PC-3 (cell line): ENCODE data around the gene DLG1. TPM values are rescaled to one million over a fixed set of nuclear protein-coding genes. Genes with fewer than 3 reads are reported as not detected.

Experiments used
- ATAC-seq: fragments of 200-7000 bp; cut with Tn5 transposase; 2 replicates; pipeline ENCODE4 v1.9.1; 2020; ENCODE audit warnings: mild to moderate bottlenecking, moderate library complexity
- BruUV-seq: library from RNA; stranded (reverse); fragments of 400-500 nt; replicated peaks from 2 replicates; lab custom pipeline; 2021; lab: Mats Ljungman, UMichigan
- CTCF ChIA-PET: fragments of 300-600 bp; sonication (Branson Sonifier 250); formaldehyde crosslinking; loops from one replicate; lab custom pipeline; 2022; ENCODE audit warnings: antibody characterized with exemption; lab: Charles Lee
- POLR2A ChIA-PET: fragments of 300-600 bp; sonication (Branson Sonifier 250); formaldehyde crosslinking; loops from one replicate; lab custom pipeline; 2022; ENCODE audit warnings: antibody characterized with exemption; ENCODE audit not compliant: unreplicated experiment; lab: Charles Lee
- DNase-seq: peaks from one replicate; pipeline ENCODE4 v3.0.0-alpha.2; 2015
- H2AFZ ChIP-seq: fragments of 300-600 bp; sonication (generic); 2 replicates; pipeline ENCODE4 v1.6.0; 2016; ENCODE audit warnings: antibody characterized with exemption, low read length
- H3F3A ChIP-seq: fragments of 300-600 bp; sonication (generic); one replicate; pipeline ENCODE4 v1.6.0; 2017; ENCODE audit warnings: antibody characterized with exemption, low read length, control low read depth, mild to moderate bottlenecking; ENCODE audit not compliant: unreplicated experiment
- H3K27ac ChIP-seq: fragments of 300-600 bp; sonication (generic); 2 replicates; pipeline ENCODE4 v1.5.1; 2016; ENCODE audit warnings: mild to moderate bottlenecking, low read length
- H3K27me3 ChIP-seq: fragments of 300-600 bp; sonication (generic); 2 replicates; pipeline ENCODE4 v1.6.1; 2016; ENCODE audit warnings: low read length, mixed read lengths
- H3K36me3 ChIP-seq: fragments of 300-600 bp; sonication (generic); 2 replicates; pipeline ENCODE4 v1.6.1; 2016; ENCODE audit warnings: low read depth, mixed run types, low read length, mixed read lengths
- H3K4me1 ChIP-seq: fragments of 300-600 bp; sonication (generic); 2 replicates; pipeline ENCODE4 v1.5.1; 2016; ENCODE audit warnings: low read length; ENCODE audit not compliant: insufficient read depth
- H3K4me2 ChIP-seq: fragments of 300-600 bp; sonication (generic); 2 replicates; pipeline ENCODE4 v1.6.0; 2016; ENCODE audit warnings: low read length
- H3K4me3 ChIP-seq: fragments of 300-600 bp; sonication (generic); 2 replicates; pipeline ENCODE4 v1.5.1; 2016; ENCODE audit warnings: mild to moderate bottlenecking, low read length, mixed read lengths
- H3K79me2 ChIP-seq: fragments of 300-600 bp; sonication (generic); 2 replicates; pipeline ENCODE4 v1.6.1; 2017; ENCODE audit warnings: low read length, mixed read lengths
- H3K9ac ChIP-seq: fragments of 300-600 bp; sonication (generic); 2 replicates; pipeline ENCODE4 v1.6.0; 2016; ENCODE audit warnings: mild to moderate bottlenecking, low read length
- H3K9me2 ChIP-seq: fragments of 300-600 bp; sonication (generic); replicated peaks from 2 replicates; pipeline ENCODE4 v1.6.1; 2016; ENCODE audit warnings: mixed run types, low read length, mixed read lengths
- H3K9me3 ChIP-seq: fragments of 300-600 bp; sonication (generic); 2 replicates; pipeline ENCODE4 v1.6.1; 2016; ENCODE audit warnings: low read length, mixed read lengths
- H4K20me1 ChIP-seq: fragments of 300-600 bp; sonication (generic); 2 replicates; pipeline ENCODE4 v1.6.1; 2016; ENCODE audit warnings: low read length, mixed read lengths
- CTCF ChIP-seq: fragments of 300-600 bp; sonication (generic); conservative IDR thresholded peaks from 2 replicates; pipeline ENCODE4 v1.5.1; 2017; ENCODE audit warnings: antibody characterized with exemption, low read depth, mild to moderate bottlenecking, low read length
- EZH2 ChIP-seq: fragments of 300-600 bp; sonication (generic); IDR thresholded peaks from one replicate; pipeline ENCODE4 v1.6.1; 2017; ENCODE audit warnings: antibody characterized with exemption, mild to moderate bottlenecking, low read length; ENCODE audit not compliant: unreplicated experiment
- EZH2phosphoT487 ChIP-seq: fragments of 300-600 bp; sonication (generic); IDR thresholded peaks from 2 replicates; pipeline ENCODE4 v1.6.1; 2018; ENCODE audit warnings: mild to moderate bottlenecking, antibody characterized with exemption, low read length, borderline replicate concordance
- intact Hi-C: fragments of 100-400 bp; cut with micrococcal nuclease; formaldehyde crosslinking; loops from 2 replicates; pipeline ENCODE4 v1.9.0; 2023
- total RNA-seq: library from RNA; depleted of rRNA; stranded (reverse); fragments of >200 nt; gene quantifications from 2 replicates; pipeline ENCODE4 v1.2.3, GENCODE V29; 2014

DLG1 gene
- total RNA-seq, 1 experiment from 2014 or later: 60.8 TPM

GRCh38 chr3:197122394-197122793 is 176.0 kb downstream of the DLG1 start:
- no peak overlapping the region for H3K27ac ChIP-seq
- H3K9ac ChIP-seq: no peak overlapping the region
- ChIA-PET CTCF (no interaction called here), POLR2A (no interaction called here)
- H2AFZ ChIP-seq: no peak overlapping the region
- BruUV-seq: no TSS peak
- DNase-seq (no peak), ATAC-seq (no peak)
- peaks cover 9% of the 10 kb centered on the region for H3K4me1 ChIP-seq
- no peaks in the 10 kb centered on the region for H4K20me1 ChIP-seq
- H3K4me3 ChIP-seq: no peak overlapping the region
- no peak for TF ChIP-seq EZH2phosphoT487
- no peak for TF ChIP-seq EZH2
- TF ChIP-seq CTCF: no peak
- no peak overlapping the region for H3K4me2 ChIP-seq
- H3K79me2 ChIP-seq: no peaks in the 10 kb centered on the region
- H3F3A ChIP-seq: no peaks in the 10 kb centered on the region
- H3K9me2 ChIP-seq: no peaks in the 10 kb centered on the region
- H3K36me3 ChIP-seq: no peaks in the 10 kb centered on the region
- no peaks in the 10 kb centered on the region for H3K27me3 ChIP-seq
- intact Hi-C loops: no loop called here
- H3K9me3 ChIP-seq: no peaks in the 10 kb centered on the region

- Histone ChIP-seq H3K9me2 (no peaks in the 10 kb centered on the region), H3K79me2 (peaks cover 9% of the 10 kb centered on the region; the same call in 1 of the 2 replicates), H3K9me3 (no peaks in the 10 kb centered on the region), H3F3A (no peaks in the 10 kb centered on the region), H3K27ac (peak overlapping the region; percentile 69), H3K9ac (no peak overlapping the region), H3K4me3 (peak overlapping the region; percentile 13; the same call in 1 of the 2 replicates), H3K4me1 (peaks cover 21% of the 10 kb centered on the region), H2AFZ (no peak overlapping the region), H3K4me2 (peak overlapping the region; percentile 67), H4K20me1 (no peaks in the 10 kb centered on the region), H3K27me3 (no peaks in the 10 kb centered on the region), H3K36me3 (peaks cover 19% of the 10 kb centered on the region; the same call in 1 of the 2 replicates)
- ChIA-PET POLR2A (interaction anchor here (0.7 kb wide), 1 partner anchor 12 kb away, joined by 3 read pairs; no protein-coding TSS in a partner anchor), CTCF (no interaction called here)
- DNase-seq: peak; percentile 86
- no TSS peak for BruUV-seq
- intact Hi-C loops: no loop called here
- ATAC-seq: peak; percentile 96
- TF ChIP-seq CTCF: no peak
- no peak for TF ChIP-seq EZH2phosphoT487
- no peak for TF ChIP-seq EZH2
Observed at GRCh38 chr3:197117114-197117513, 181.3 kb downstream of the DLG1 start.

GRCh38 chr3:197114007-197114406 is 184.4 kb downstream of the DLG1 start:
- ATAC-seq (no peak), DNase-seq (no peak)
- no peak overlapping the region for H3K27ac ChIP-seq
- peaks cover 42% of the 10 kb centered on the region for H3K36me3 ChIP-seq
- H3K9me2 ChIP-seq: no peaks in the 10 kb centered on the region
- H3K9me3 ChIP-seq: no peaks in the 10 kb centered on the region
- no peak for TF ChIP-seq EZH2phosphoT487
- no peak for TF ChIP-seq EZH2
- TF ChIP-seq CTCF: no peak
- H3F3A ChIP-seq: no peaks in the 10 kb centered on the region
- BruUV-seq: no TSS peak
- H3K27me3 ChIP-seq: no peaks in the 10 kb centered on the region
- no peak overlapping the region for H3K4me2 ChIP-seq
- no peak overlapping the region for H2AFZ ChIP-seq
- intact Hi-C loops: no loop called here
- POLR2A ChIA-PET: interaction anchor here (0.6 kb wide), 1 partner anchor 13 kb away, joined by 5 read pairs; no protein-coding TSS in a partner anchor
- peaks cover 21% of the 10 kb centered on the region for H3K4me1 ChIP-seq
- CTCF ChIA-PET: no interaction called here
- H3K9ac ChIP-seq: no peak overlapping the region
- H3K4me3 ChIP-seq: no peak overlapping the region
- H3K79me2 ChIP-seq: peaks cover 9% of the 10 kb centered on the region; the same call in 1 of the 2 replicates
- H4K20me1 ChIP-seq: no peaks in the 10 kb centered on the region
